Adipocyte (in vitro differentiated cells): ENCODE measurements around the gene PLEKHB1.

Experiments
- DNase-seq: peaks from one replicate; pipeline ENCODE4 v3.0.0-alpha.2; 2015; ENCODE audit warnings: low read depth
- H3K27me3 ChIP-seq: replicated peaks from 2 replicates; pipeline ENCODE4 v1.7.0; 2013; ENCODE audit warnings: mild to moderate bottlenecking, low read length, moderate library complexity; ENCODE audit not compliant: control insufficient read depth, insufficient read depth
- H3K36me3 ChIP-seq: 2 replicates; pipeline ENCODE4 v1.7.0; 2013; ENCODE audit warnings: low read length, mild to moderate bottlenecking, moderate library complexity; ENCODE audit not compliant: control insufficient read depth, insufficient read depth, severe bottlenecking
- H3K4me1 ChIP-seq: 2 replicates; pipeline ENCODE4 v1.7.0; 2013; ENCODE audit warnings: mild to moderate bottlenecking, low read length, moderate library complexity; ENCODE audit not compliant: control insufficient read depth, insufficient read depth
- H3K4me3 ChIP-seq: 2 replicates; pipeline ENCODE4 v1.7.0; 2013; ENCODE audit warnings: mild to moderate bottlenecking, low read length, moderate library complexity
- H3K9ac ChIP-seq: 2 replicates; pipeline ENCODE4 v1.7.0; 2013; ENCODE audit warnings: mild to moderate bottlenecking, low read length, moderate library complexity
- H3K9me3 ChIP-seq: 2 replicates; pipeline ENCODE4 v1.7.0; 2013; ENCODE audit warnings: mild to moderate bottlenecking, low read length, moderate library complexity; ENCODE audit not compliant: control insufficient read depth

PLEKHB1 gene, protein sequence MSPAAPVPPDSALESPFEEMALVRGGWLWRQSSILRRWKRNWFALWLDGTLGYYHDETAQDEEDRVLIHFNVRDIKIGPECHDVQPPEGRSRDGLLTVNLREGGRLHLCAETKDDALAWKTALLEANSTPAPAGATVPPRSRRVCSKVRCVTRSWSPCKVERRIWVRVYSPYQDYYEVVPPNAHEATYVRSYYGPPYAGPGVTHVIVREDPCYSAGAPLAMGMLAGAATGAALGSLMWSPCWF

GRCh38 chr11:73645972-73646631, at the start of gene PLEKHB1:
TSS of gene PLEKHB1 (plus strand) at chr11:73646581. CDS start at chr11:73646609, 28 bp downstream.
- no peak for DNase-seq
- H3K27me3 ChIP-seq = peaks cover 6% of the 10 kb centered on the region
- H3K4me3 ChIP-seq = no peak within 1 kb of the TSS
- H3K4me1 ChIP-seq = peaks cover 5% of the 10 kb centered on the region
- H3K9ac ChIP-seq = no peak within 1 kb of the TSS
- H3K36me3 ChIP-seq = no peaks in the 10 kb centered on the region
- peaks cover 2% of the 10 kb centered on the region for H3K9me3 ChIP-seq

GRCh38 chr11:73597336-73597955, 48.9 kb upstream of the PLEKHB1 start:
- Histone ChIP-seq H3K9ac (peak overlapping the region; percentile 93), H3K9me3 (no peaks in the 10 kb centered on the region), H3K4me1 (peaks cover 10% of the 10 kb centered on the region), H3K4me3 (peak overlapping the region; percentile 97), H3K27me3 (no peaks in the 10 kb centered on the region), H3K36me3 (no peaks in the 10 kb centered on the region)
- DNase-seq = peak; percentile 10

GRCh38 chr11:73597956-73598718, 48.2 kb upstream of the PLEKHB1 start, which contains the start of gene FAM168A:
TSS of gene FAM168A (minus strand) at chr11:73598112. CDS start at chr11:73468474, 129,638 bp downstream.
- Histone ChIP-seq H3K9ac (peak within 1 kb of the TSS; percentile 93), H3K27me3 (no peaks in the 10 kb centered on the region), H3K36me3 (no peaks in the 10 kb centered on the region), H3K4me3 (peak within 1 kb of the TSS; percentile 97), H3K4me1 (peaks cover 10% of the 10 kb centered on the region), H3K9me3 (no peaks in the 10 kb centered on the region)
- DNase-seq = peak; percentile 98

- DNase-seq = no peak
- H3K9ac ChIP-seq = peak overlapping the region; percentile 93
- peak overlapping the region; percentile 97 for H3K4me3 ChIP-seq
- H3K27me3 ChIP-seq = no peaks in the 10 kb centered on the region
- peaks cover 10% of the 10 kb centered on the region for H3K4me1 ChIP-seq
- H3K36me3 ChIP-seq = no peaks in the 10 kb centered on the region
- H3K9me3 ChIP-seq = no peaks in the 10 kb centered on the region
These were observed 47.5 kb upstream of the PLEKHB1 start for GRCh38 chr11:73598719-73599379.

GRCh38 chr11:73612601-73613140, 33.7 kb upstream of the PLEKHB1 start:
- no peak for DNase-seq
- peaks cover 4% of the 10 kb centered on the region for H3K9me3 ChIP-seq
- no peak overlapping the region for H3K9ac ChIP-seq
- no peaks in the 10 kb centered on the region for H3K4me1 ChIP-seq
- H3K27me3 ChIP-seq = no peaks in the 10 kb centered on the region
- no peak overlapping the region for H3K4me3 ChIP-seq
- no peaks in the 10 kb centered on the region for H3K36me3 ChIP-seq

- H3K4me1 ChIP-seq = no peaks in the 10 kb centered on the region
- H3K9me3 ChIP-seq = peaks cover 4% of the 10 kb centered on the region
- no peak for DNase-seq
- no peaks in the 10 kb centered on the region for H3K36me3 ChIP-seq
- H3K9ac ChIP-seq = no peak overlapping the region
- H3K27me3 ChIP-seq = no peaks in the 10 kb centered on the region
- H3K4me3 ChIP-seq = no peak overlapping the region
These were observed 31.8 kb upstream of the PLEKHB1 start for GRCh38 chr11:73614591-73614990.

DNA sequence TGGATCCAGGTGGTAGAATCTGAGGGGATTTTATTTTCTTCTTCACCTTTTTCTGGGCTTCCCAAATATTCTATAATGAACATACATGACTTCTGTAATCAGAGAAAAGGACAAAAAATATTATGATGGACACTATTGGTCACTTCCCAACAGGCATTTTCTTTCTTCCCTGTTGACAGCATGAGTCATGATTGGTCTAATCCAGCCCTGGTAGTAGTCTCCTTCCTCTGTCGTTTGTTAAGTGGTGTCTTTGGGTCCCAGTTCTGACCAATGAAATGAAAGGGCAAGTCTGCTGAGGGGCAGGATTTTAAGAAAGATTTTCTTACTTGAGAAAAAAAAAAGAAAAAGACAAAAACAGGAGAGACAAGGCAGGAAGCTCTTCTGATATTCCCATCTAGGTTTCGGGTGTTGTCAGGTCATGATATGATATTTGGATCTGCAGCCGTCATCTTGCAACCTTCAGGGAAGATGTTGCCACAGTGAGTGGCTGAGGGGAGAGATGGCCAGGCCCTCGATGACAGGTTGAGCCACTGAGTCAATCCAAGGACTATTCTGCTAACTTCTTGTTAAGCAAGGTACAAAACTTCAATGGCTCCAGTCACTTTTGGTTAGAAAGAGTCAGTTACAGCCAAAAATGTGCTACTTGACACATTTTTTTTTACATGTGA, 23.3 kb upstream of the PLEKHB1 start:
- no peaks in the 10 kb centered on the region for H3K36me3 ChIP-seq
- peaks cover 6% of the 10 kb centered on the region for H3K4me1 ChIP-seq
- no peak overlapping the region for H3K9ac ChIP-seq
- no peak for DNase-seq
- no peaks in the 10 kb centered on the region for H3K9me3 ChIP-seq
- H3K4me3 ChIP-seq = no peak overlapping the region
- H3K27me3 ChIP-seq = peaks cover 3% of the 10 kb centered on the region

GRCh38 chr11:73623686-73624085, 22.7 kb upstream of the PLEKHB1 start:
- Histone ChIP-seq H3K36me3 (no peaks in the 10 kb centered on the region), H3K27me3 (peaks cover 3% of the 10 kb centered on the region), H3K4me1 (peaks cover 6% of the 10 kb centered on the region), H3K4me3 (no peak overlapping the region), H3K9ac (no peak overlapping the region), H3K9me3 (no peaks in the 10 kb centered on the region)
- DNase-seq = no peak

DNA sequence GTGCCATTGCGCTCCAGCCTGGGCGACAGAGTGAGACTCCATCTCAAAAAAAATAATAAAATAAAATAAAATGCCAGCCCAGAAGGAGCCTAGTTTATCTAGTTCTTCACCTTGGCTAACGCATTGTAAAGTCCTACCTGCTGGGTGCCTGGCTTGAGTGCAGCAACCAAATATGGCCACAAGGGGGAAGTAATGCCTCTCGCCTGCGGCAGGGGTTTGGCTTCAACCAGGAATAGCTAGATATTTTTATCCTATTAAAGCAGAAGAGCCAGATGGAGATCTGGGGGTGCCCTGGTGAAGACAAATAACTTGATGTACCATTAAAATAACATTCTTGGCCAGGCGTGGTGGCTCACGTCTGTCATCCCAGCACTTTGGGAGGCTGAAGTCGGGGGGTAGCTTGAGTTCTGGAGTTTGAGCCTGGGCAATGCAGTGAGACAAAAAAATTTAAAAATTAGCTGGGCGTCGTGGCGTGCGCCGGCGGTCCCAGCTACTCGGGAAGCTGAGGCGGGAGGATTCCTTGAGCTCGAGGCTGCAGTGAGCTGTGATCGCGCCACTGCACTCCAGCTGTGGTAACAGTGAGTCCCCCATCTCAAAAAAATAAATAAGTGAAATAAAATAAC, 20.6 kb upstream of the PLEKHB1 start:
- Histone ChIP-seq H3K9ac (no peak overlapping the region), H3K4me3 (peak overlapping the region; percentile 40), H3K36me3 (no peaks in the 10 kb centered on the region), H3K4me1 (peaks cover 6% of the 10 kb centered on the region), H3K9me3 (no peaks in the 10 kb centered on the region), H3K27me3 (no peaks in the 10 kb centered on the region)
- peak; percentile 86 for DNase-seq

DNA sequence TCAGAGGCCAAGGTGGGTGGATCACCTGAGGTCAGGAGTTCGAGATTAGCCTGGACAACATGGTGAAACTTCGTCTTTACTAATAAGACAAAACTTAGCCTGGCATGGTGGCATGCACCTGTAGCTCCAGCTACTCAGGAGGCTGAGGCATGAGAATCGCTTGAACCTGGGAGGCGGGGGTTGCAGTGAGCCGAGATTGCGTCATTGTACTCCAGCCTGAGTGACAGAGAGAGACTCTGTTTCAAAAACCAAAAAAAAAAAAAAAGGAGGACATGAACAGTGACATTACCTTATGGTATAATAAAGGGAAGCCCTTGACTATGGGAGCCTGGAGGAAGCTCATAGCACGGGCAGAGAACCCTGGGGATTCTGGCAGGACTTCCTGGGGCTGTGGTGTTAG, 16.5 kb upstream of the PLEKHB1 start:
- no peak for DNase-seq
- H3K9ac ChIP-seq = no peak overlapping the region
- H3K4me1 ChIP-seq = no peaks in the 10 kb centered on the region
- no peak overlapping the region for H3K4me3 ChIP-seq
- H3K27me3 ChIP-seq = no peaks in the 10 kb centered on the region
- no peaks in the 10 kb centered on the region for H3K36me3 ChIP-seq
- no peaks in the 10 kb centered on the region for H3K9me3 ChIP-seq
